Activated naive CD4-positive, alpha-beta T cell (primary cell): ENCODE results near the gene ANKRA2.

Experiments
- DNase-seq, 4 experiments: peaks; one replicate each; lab custom pipeline; 2025; lab: John Stamatoyannopoulos, UW

The ANKRA2 gene, protein sequence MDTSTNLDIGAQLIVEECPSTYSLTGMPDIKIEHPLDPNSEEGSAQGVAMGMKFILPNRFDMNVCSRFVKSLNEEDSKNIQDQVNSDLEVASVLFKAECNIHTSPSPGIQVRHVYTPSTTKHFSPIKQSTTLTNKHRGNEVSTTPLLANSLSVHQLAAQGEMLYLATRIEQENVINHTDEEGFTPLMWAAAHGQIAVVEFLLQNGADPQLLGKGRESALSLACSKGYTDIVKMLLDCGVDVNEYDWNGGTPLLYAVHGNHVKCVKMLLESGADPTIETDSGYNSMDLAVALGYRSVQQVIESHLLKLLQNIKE

DNA sequence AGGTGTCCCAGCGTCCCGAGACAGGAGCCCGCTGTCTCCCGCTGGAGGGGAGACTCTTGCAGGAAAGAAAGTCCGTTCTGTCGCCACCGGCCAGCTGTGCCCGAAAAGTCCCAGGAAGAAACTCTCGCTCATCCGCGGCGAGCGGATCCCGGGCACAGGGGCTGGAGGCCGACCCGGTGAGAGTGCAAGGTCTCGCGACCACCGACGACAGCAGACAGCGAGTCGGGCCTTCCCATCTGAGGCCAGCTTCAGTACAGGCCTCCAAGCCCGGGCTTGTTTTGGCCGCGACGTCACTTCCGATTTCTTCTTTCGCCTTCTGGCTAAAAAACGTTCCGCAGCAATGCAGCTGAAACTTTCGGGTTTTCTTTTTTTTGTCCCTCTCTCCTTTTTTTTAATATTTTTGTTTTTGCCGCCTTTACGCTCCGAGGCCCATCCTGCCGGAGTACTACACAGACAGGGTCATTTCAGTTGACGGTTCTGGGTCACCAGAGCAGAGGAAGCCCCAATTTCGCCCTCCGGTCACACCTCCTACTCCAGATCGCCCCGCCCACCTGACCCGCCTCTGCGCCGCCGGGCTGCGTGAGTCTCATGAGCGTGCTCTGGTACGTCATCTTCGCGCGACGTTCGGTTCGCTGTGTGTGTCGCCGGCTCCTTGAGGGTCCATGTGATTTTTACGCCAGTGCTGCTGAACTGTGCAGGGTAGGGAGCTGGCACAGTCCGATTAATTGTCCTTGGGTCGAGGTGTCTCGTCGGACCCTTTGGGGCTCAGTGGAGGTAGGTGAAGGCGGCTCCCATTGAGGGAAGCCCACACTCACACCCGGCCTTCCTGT lies at the start of gene ANKRA2, which contains the start of gene UTP15:
ANKRA2 (minus strand) TSS at position 501 of the 830 bp plus-strand sequence. CDS start 2,758 bp downstream, outside the sequence.
UTP15 (plus strand) TSS at position 605 of the 830 bp plus-strand sequence. CDS start 1,602 bp downstream, outside the sequence.
- peak; percentile 94 to 98 (median 96) for DNase-seq

DNA sequence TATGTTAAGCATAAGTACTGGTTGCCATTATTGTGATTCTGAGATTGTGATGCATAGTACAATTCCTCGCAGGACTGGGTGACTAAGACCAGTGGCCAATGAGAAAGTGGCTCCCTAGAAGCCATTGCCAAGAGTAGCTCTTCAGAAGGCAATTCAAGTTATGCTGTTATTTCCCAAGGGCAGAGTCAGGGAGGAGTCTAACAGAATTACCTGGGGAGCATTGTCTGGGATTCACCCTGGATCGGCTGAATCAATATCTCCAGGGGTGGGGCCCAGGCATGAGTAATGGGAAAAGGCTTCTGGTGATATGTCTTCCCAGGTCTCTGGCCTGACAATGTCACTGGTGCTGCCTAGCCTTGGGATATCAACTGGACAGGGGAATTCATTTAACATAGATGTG lies 49.6 kb upstream of the ANKRA2 start:
- no peak for DNase-seq

DNA sequence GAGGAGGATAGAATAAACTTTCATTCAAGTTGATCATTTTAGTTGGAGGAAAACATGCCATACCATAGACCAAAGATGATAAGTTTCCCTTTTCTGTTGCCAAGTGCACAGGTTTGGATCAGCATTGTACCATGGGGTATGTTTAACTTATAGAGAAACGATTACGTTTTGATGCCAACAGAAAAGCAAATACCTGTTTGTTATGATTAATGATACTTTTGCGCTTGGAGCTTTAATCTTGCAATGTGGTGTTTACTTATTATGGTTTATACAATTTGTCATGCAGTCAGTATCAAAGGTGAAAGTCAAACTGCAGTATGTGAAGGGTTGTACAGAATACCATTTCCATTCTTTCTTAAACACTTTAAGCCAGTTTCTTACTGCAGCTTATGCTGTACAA lies 47.4 kb upstream of the ANKRA2 start:
- DNase-seq: no peak

DNA sequence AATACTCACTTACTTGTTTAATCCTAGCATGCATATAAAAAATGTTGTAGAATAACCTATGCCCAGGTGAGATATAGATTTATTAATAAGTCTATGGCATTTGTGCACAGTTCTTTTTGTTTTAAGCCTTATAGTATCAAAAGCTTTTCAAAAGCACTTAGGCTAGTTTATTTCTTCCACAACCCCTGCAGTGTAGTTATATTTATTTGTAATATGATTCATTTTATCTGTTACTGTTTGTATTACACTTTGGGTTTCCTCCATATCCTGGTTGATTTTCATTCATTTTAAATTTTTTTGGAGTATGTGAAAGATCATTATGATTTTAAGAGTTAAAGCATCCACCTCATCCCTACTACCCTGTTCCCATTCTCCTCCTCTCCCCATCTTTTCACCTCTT lies 41.8 kb upstream of the ANKRA2 start:
- DNase-seq: no peak

DNA sequence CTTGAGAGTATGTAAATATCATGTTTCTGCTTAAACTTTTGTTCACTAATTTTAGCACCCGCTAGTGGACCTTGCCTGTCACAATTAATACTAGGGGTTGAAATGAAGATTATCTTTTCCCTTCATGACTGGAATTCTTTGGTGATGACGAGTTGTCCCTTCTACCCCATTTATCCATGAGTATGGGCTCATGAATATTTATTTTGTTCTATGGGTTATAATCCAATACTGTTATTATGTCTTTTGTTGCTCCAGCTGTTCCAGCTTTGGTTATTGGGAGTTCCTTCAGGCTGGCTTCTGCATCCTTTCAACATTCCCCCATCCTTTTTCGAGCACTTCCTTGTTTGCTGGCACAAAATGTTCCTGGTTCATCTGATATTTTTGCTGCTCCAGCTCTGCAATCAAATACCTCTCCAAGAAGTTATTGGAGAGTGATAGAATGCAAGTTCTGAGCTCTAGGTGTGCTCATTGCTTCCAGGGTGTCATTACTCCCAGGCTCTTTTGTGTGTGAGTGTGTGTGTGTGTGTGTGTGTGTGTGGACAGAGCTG lies 40.8 kb upstream of the ANKRA2 start:
- no peak for DNase-seq

DNA sequence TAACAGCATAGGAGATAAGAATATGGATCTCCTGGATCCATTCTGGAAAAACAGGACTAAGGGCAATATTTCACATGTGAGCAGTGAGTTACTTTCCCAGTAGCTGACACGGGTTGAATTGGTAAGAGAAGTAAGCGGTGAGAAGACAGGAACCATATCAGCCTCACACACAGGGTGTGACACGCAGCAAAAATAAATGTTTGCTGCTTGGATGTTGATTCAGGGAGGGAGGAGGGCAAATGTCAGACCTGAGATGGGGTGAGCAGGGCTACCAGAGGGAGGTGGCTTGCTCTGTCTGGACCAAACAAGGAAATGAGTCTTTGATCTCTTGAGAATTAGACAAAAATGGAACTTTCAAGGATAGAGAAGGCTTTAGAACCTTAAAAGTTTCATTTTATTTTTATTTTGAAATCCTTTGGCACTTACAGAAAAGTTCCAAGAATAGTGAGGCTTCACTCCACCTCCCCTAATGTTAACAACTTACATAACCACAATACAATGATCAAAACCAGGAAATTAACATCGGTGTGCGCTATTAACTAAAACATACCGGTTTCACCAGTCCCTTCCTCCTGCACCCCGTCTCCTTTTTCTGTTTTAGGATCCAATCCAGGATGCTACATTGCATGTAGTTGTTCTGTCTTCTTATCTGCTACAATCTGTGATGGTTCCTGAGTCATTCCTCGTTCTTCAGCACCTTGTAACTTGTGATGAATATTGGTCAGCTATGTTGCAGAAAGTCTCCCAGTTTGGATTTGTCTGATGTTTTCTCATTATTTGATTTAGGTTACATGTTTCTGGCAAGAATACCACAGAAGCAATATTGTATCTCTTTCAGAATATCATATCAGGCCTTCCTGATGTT lies 40.0 kb upstream of the ANKRA2 start:
- DNase-seq: no peak

DNA sequence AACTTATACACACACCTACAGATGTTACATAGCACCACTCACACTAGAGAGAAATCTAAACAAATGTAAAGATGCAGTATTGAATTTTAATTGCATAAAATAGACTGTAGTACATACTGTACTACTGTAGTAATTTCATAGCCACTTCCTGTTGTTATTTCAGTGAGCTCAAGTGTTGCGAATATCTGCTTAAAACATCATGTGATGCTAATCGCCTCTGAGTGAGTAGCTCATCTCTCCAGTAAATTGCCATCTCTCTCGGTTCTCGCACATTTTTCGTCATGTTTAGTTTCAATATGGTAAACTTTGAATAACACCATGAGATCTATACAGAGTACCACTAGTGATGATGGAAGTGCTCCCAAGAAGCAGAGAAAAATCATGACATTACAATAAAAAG lies 38.6 kb upstream of the ANKRA2 start:
- no peak for DNase-seq

DNA sequence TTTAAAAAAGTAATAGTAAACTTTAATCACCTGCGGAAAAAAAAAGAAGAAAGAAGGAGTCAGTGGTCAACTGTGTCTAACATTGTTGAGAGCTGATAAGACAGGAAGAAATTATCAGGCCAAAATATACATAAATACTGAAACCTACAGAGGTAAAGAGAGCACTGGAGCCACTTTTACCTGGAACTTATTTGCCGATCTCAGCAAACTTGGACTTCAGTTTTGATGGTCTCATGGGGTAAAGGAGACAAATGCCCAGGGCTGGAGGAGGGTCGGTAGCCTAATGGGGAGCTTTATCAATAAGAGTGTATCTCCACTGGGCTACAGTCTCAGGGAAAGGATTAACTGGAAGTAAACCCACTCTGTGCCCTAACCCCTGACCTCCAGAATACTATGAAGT lies 33.9 kb upstream of the ANKRA2 start:
- no peak for DNase-seq

DNA sequence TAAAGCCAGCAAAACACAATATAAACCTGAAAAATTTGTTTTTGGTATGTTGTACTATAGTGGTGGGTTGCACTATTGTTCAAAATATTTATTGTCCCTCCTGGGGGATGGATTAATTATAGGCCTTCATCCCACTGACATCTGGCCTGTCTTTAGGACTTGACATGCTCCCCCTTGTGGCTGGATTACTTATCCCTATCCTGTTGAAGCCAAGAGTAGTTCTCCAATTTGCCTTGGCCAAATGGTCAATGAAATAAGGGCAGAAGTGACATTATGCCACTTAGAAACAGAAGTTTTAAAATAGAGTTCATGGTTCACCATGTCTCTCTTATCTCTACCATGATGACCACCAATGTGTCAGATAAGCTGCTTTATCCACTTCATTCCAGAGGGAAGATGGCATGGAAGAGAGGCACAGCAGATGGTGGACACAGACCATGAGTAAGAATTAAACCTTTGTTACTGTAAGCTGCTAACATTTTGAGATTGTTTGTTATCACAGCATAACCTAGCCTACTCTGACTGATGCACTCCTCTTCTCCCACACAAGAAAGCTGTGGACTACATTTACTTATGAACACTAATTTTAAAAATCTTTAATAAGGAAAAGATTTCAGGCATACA lies 31.4 kb upstream of the ANKRA2 start:
- DNase-seq: no peak

DNA sequence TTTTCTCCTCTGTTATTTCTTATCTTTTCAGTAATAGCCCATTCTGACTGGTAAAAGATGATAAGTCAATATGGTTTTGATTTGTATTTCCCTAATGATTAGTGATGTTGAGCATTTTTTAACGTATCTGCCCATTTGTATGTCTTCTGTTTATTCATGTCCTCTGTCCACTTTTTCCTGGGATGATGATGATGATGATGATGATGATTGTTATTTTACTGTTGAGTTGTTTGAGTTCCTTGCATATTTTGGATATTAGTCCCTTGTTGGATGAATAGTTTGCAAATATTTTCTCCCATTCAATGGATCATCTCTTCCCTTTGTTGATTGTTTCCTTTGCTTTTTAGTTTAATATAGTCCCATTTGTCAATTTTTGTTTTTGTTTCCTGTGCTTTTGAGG lies 27.1 kb upstream of the ANKRA2 start:
- no peak for DNase-seq

DNA sequence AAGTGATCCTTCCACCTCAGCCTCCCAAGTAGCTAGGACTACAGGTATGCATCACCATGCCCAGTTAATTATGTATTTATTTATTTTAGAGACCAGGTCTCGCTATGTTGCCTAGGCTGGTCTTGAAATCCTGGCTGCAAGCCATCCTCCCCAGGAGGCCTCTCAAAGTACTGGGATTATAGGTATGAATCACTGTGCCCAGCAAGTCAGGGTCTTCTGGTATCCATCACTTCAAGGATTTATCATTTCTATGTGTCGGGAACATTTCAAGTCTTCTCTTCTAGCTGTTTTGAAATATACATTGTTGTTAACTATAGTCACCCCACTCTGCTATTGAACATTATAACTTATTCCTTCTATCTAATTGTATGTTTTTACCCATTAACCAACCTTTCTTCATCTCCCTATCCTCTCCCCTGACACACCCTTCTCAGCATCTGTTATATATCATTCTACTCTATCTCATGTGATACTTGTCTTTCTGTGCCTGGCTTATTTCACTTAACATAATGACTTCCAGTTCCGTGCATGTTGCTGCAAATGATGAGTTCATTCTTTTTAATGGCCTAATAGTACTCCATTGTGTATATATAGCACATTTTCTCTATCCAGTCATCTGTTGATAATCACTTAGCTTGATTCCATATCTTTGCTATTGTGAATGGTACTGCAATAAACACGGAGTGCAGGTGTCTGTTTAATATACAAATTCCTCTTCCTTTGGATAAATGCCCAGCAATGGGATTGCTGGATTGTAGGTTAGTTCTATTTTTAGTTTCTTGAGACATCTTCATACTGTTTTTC lies 26.5 kb upstream of the ANKRA2 start:
- no peak for DNase-seq

DNA sequence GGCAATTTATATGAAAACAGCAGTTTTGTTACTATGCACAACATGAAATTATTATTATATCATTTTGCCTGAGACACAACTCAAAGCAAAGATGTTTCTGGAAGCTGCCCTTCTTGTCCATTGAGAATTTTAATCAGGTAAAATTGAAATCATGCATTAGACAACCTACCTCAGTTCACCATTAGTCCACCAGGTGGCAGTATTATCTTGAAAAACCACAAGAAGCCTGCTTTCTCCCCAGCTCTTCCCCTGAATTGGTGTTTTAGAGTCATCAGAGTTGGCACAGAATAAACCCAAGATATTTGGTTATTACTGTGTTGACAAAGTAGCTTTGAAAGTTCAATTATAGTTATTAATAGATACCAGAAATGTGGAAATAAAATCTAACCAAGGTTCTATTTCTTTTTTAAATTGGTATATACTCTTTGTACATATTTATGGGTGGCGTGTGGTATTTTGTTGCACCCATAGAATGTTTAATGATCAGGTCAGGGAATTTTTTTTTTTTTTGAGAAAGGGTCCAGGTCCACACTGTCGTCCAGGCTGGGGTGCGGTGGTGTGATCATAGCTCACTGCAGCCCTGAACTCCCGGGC lies 25.8 kb upstream of the ANKRA2 start:
- no peak for DNase-seq

DNA sequence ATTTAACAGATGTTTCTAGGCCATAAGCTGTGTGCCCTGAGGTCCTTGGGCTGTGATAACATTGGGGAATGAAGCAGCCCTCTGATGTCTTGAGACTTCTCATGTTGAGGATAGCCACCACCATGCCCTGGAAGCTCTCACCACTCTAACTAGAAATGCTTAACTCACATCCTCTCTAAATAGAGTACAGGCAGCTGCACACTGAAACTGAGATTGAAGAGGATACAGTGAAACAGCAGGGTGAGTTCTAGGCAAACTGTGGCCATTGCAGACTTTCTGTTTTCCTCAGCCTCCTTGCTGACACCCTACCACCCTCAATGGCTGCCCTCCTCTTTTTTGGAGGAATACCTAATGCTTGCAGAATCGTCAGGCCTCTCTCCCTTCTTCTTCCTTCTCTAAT lies 22.5 kb upstream of the ANKRA2 start:
- no peak for DNase-seq

DNA sequence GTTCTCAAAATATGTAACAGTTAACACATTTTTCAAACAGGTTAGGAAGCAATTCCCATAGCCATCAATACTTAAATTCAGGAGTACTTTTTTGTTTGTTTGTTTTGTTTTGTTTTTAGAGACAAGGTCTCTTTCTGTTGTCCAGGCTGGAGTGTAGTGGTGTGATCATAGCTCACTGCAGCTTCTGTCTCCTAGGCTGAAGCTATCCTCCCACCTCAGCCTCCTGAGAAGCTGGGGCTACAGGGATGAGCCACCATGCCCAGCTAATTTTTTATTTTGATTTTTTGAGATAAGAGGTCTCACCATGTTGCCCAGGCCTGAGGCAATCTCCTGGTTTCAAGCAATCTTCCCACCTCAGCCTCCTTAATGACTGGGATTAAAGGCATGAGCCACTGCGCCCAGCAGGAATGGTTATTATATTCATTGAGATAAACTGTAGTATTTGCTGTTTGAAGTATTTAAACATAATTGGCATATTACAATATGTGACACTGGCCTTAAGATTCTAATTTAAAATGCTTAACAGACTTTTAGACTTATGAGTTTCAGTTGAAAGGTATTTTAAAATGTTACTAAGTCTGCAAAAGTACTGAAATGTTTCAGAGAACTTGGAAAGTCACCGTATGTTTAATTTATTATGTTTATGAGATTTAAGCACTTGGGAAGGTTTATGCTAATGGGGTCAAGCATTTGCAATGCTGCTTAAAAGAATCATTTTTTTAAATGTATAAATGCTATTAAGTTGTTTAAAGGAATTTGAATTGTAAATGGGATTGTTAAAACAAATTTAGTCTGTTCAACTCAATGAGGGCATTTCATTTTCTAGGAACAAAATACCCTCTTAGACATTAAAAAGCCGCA lies 17.1 kb upstream of the ANKRA2 start:
- no peak for DNase-seq

DNA sequence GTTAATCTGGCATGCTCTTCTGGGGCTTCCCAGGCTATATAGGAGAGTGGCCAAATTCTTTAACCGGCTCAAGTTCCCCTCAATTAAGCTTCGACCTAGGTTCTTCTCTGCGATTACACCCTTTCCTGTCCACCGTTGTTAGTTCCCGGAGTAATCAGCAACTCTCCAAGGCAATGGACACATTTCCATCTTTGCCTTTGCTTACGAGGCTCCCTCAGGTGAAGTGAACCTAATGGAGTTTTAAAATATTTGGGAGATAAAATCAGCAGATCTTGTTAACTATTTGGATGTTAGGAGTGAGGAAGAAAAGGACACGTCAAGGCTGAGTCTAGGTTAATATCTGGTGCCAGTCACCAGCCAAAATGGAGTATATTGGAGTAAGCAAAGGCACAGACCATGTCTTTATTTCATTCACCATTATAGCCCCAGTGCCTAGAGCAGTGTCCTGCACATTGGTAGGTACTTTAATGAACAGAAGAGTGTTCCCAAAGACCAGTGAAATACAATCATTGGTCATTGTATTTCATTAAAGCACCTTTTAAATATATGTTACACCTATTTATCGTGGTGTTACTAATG lies 619 bp upstream of the ANKRA2 start:
- DNase-seq: no peak

DNA sequence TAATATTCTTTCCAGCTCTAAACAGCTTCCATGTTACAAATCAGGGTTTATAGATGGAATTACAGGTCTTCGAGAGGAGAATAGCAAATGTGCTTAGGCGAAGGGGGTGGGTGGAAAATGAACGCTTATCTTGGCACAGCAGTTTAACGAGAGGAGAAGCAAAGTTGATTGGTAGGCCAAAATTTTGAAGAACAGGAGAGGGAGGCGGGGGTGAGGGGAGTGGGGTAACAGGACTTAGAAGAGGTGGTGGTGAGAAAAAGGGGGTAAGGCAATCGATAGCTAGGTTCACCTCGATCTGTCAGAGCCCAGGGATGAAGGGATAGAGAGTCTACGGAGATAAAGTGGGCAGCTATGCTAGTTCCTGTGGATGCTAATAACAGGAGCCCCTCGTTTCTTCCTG lies 764 bp downstream of the ANKRA2 start:
- DNase-seq: no peak

DNA sequence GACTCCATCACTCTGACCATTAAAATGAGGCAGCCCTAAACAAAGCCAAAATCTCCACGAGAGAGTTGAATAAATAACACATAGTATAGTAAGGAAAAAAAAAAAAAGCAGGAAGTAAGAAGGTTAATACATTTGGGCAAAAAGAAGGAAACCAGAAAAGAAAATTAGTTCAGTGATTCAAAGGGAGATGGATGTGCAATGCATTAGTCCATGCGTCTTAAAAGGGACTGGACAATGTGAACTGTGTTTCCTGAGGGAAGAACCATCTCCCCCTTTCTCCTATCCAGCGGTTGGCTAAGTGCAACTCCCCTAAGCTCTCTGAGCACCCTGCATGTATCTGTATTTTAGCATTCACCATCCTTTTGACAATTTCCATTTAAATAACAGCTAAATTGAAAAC lies 1.4 kb downstream of the ANKRA2 start:
- no peak for DNase-seq

DNA sequence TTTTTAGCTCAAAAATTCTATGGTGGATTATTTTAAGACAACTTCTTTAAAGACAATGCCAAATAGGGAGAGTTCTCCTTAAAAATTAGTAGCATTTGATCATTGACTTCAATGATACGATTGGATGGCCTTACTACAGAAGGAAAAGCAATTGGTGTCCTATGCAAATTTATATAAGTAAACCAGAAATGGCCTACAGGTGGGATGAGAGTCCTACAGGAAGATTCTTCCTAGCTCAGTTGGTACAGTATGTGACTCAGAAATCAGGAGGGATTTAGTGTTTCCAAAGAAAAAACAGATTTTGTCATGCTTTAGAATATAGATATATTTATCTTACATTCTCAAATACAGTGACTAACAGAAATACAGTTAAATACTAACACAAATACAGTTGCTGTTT lies 6.5 kb downstream of the ANKRA2 start:
- no peak for DNase-seq

DNA sequence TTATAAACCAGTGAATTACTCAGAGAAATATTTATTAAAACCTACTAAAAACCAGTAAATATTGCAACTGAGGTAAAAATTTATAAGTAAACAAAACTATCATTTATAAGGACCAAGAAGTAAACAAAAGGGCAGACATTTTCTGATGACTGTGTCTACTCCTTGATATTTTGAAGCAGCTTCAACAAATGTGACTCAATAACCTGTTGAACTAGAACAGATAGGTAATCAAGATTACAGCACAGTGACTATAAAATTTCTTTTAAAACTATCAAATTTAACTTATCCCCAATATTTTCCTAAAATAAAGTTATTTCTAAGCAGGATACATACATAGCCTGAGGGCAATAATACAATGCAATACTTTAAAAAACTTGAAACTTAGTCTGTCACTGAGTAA lies 12.8 kb downstream of the ANKRA2 start:
- no peak for DNase-seq
